Measurements from ENCODE around the gene SLC35F3. TPM values are rescaled to one million over a fixed set of nuclear protein-coding genes. Genes with fewer than 3 reads are reported as not detected.
"Not testable (repeated sequence)": the region's sequence is repeated elsewhere in the genome, so short reads cannot be mapped to it uniquely, and the experiment has no call there.

Gene SLC35F3
- total RNA-seq, 2 experiments from 2014 or later: 7.5 to 8.1 TPM

- Mint-ChIP-seq H3K27me3 (peaks cover 28% of the 10 kb centered on the region), H3K36me3 (no peaks in the 10 kb centered on the region), H3K27ac (peak overlapping the region; percentile 81)
Measured at GRCh38 chr1:234326497-234327366, 422.3 kb downstream of the SLC35F3 start.

GRCh38 chr1:234327577-234328164, 423.2 kb downstream of the SLC35F3 start:
- no peak overlapping the region for H3K27ac Mint-ChIP-seq
- DNase-seq: no peak
- H3K27me3 Mint-ChIP-seq: peaks cover 32% of the 10 kb centered on the region
- no peaks in the 10 kb centered on the region for H3K9me3 Mint-ChIP-seq
- H3K4me3 Mint-ChIP-seq: no peak overlapping the region
- peaks cover 17% of the 10 kb centered on the region for H3K4me1 Mint-ChIP-seq
- no peaks in the 10 kb centered on the region for H3K36me3 Mint-ChIP-seq

More at GRCh38 chr1:234326497-234327366, 422.3 kb downstream of the SLC35F3 start:
- H3K9me3 Mint-ChIP-seq: no peaks in the 10 kb centered on the region
- DNase-seq: peak; percentile 67
- H3K4me1 Mint-ChIP-seq: peaks cover 17% of the 10 kb centered on the region
- H3K4me3 Mint-ChIP-seq: peak overlapping the region; percentile 77

- peaks cover 11% of the 10 kb centered on the region for H3K4me1 Mint-ChIP-seq
- H3K27me3 Mint-ChIP-seq: peaks cover 18% of the 10 kb centered on the region
- no peak for DNase-seq
- H3K9me3 Mint-ChIP-seq: peaks cover under 1% of the 10 kb centered on the region
- H3K27ac Mint-ChIP-seq: no peak overlapping the region
- no peak overlapping the region for H3K4me3 Mint-ChIP-seq
- no peaks in the 10 kb centered on the region for H3K36me3 Mint-ChIP-seq
Measured at GRCh38 chr1:234330843-234331215, 426.4 kb downstream of the SLC35F3 start.

DNA sequence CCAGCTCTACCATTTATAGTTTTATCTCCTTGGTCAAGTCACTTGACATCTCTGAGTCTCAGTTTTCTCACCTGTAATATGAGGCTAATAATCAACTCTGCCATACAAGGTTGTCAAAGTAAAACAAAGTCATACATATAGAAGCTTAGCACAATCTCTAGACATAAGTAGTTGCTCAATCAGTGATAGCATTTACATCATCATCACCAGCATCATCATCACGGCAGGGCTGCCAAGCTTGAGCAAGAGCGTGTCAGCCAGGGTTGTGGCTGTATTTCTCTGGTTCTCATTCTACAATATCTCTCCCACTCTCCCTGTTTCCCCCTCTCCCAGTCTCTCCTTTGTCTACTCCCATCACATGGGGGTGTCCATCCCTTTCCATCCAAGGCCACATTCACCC, 427.0 kb downstream of the SLC35F3 start:
- peaks cover 5% of the 10 kb centered on the region for H3K4me1 Mint-ChIP-seq
- peaks cover 2% of the 10 kb centered on the region for H3K36me3 Mint-ChIP-seq
- no peak for DNase-seq
- H3K27ac Mint-ChIP-seq: no peak overlapping the region
- peaks cover 6% of the 10 kb centered on the region for H3K9me3 Mint-ChIP-seq
- H3K27me3 Mint-ChIP-seq: peaks cover 17% of the 10 kb centered on the region
- no peak overlapping the region for H3K4me3 Mint-ChIP-seq

DNA sequence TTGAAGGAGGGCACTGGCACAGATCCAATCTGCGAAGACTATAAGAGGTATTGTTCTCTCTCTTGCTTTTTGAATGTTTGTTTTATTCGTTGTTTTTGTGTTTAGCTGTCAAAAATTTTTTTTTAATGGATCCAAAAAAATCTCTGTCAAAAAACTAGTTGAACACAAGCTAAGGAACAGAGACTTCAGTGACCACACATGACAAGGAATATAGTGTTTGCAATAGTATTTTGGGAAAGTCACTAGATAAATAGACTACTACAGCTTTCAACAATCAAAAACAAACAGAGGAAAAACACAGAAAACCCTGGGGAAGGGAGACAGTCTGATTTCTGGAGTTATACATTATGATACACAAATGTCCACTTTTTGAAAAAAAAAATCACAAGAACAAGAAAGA, 431.9 kb downstream of the SLC35F3 start:
- H3K9me3 Mint-ChIP-seq: peaks cover 30% of the 10 kb centered on the region
- no peak for DNase-seq
- no peak overlapping the region for H3K27ac Mint-ChIP-seq
- no peak overlapping the region for H3K4me3 Mint-ChIP-seq
- H3K27me3 Mint-ChIP-seq: peaks cover 14% of the 10 kb centered on the region
- no peaks in the 10 kb centered on the region for H3K4me1 Mint-ChIP-seq
- H3K36me3 Mint-ChIP-seq: peaks cover 3% of the 10 kb centered on the region

DNA sequence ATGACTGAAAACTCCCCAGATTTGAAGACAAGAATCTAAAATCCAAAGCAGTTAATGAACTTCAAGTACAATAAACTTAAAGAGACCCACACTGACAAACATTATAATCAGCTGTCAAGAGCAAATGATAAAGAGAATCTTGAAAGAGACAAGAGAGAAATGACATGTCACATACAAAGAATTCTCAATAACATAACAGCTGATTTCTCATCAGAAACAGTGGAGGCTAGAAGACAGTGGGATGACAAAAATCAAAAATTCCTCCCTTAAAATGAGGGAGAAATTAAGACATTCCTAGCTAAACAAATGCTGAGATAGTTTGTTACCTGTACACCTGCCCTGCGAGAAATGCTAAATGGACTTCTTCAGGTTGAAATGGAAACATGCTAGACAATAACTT, 432.8 kb downstream of the SLC35F3 start:
- H3K36me3 Mint-ChIP-seq: peaks cover 3% of the 10 kb centered on the region
- H3K4me1 Mint-ChIP-seq: no peaks in the 10 kb centered on the region
- H3K27me3 Mint-ChIP-seq: peaks cover 6% of the 10 kb centered on the region
- H3K4me3 Mint-ChIP-seq: no peak overlapping the region
- H3K9me3 Mint-ChIP-seq: peaks cover 30% of the 10 kb centered on the region
- H3K27ac Mint-ChIP-seq: no peak overlapping the region
- no peak for DNase-seq

DNA sequence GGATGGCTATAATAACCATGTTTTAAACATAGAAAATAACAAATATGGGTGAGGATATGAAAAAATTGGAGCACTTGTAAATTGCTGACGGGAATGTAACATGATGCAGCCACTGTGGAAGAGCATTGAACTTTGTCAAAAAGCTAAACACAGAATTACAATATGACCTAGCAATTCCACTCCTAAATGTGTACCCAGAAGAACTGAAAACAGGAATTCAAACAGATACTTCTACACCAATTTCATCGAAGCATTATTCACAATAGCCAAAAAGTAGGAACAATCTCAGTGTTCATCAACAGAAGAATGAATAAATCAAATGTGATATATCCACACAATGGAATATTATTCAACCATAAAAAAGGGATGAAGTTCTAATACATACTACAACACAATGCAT, 436.1 kb downstream of the SLC35F3 start:
- H3K9me3 Mint-ChIP-seq: peaks cover 30% of the 10 kb centered on the region

DNA sequence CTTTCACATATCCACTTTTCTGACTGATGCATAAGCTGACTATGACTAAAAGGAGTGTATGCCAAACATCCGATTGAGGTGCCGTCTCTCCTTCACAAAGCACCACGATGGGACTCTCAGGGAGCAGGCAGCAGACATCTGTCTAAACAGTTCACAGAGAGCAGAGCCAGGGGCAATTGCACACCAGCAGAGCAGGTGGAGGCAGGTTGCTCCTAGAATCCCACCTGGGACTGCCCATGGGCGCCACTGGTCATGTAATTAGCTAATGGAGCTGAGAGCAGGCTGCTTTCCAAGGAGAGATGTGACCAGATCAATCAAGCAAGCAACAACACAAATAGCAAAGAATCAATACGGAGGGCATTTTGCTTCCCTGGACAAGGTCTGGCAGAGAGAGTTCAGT, 438.3 kb downstream of the SLC35F3 start:
- no peaks in the 10 kb centered on the region for H3K4me1 Mint-ChIP-seq
- no peak overlapping the region for H3K27ac Mint-ChIP-seq
- H3K4me3 Mint-ChIP-seq: no peak overlapping the region
- H3K27me3 Mint-ChIP-seq: no peaks in the 10 kb centered on the region
- peaks cover 17% of the 10 kb centered on the region for H3K9me3 Mint-ChIP-seq
- no peaks in the 10 kb centered on the region for H3K36me3 Mint-ChIP-seq
- no peak for DNase-seq

More for the DNA sequence above, 436.1 kb downstream of the SLC35F3 start:
- Mint-ChIP-seq H3K36me3 (peaks cover 3% of the 10 kb centered on the region), H3K4me1 (no peaks in the 10 kb centered on the region), H3K4me3 (no peak overlapping the region), H3K27ac (no peak overlapping the region), H3K27me3 (peaks cover 6% of the 10 kb centered on the region)
- DNase-seq: no peak

- Mint-ChIP-seq H3K9me3 (peaks cover 5% of the 10 kb centered on the region), H3K4me3 (no peak overlapping the region), H3K4me1 (no peaks in the 10 kb centered on the region), H3K27me3 (peaks cover 8% of the 10 kb centered on the region), H3K36me3 (no peaks in the 10 kb centered on the region), H3K27ac (no peak overlapping the region)
- no peak for DNase-seq
Measured at GRCh38 chr1:234345237-234345636, 440.8 kb downstream of the SLC35F3 start.

DNA sequence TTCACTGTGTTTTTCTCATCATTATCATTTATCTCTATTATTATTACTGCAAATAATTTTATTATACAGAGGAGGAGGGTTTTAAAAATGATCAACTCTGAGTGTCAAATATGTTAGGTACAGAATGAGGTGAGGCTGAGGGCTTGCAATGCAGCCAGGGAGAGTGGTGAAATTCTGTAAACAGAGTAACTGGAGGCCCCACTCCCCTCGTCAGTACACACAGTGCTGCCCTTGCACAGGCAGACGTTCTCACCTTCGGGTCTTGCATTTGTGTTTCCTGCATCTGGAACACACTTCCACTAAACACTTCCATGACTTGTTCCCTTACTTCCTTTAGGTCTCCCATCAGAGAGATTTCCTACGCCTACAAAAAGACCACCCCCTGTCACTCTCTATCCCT, 444.5 kb downstream of the SLC35F3 start:
- no peak overlapping the region for H3K4me3 Mint-ChIP-seq
- no peak for DNase-seq
- peaks cover 13% of the 10 kb centered on the region for H3K27me3 Mint-ChIP-seq
- no peaks in the 10 kb centered on the region for H3K4me1 Mint-ChIP-seq
- H3K36me3 Mint-ChIP-seq: no peaks in the 10 kb centered on the region
- H3K27ac Mint-ChIP-seq: no peak overlapping the region
- no peaks in the 10 kb centered on the region for H3K9me3 Mint-ChIP-seq

DNA sequence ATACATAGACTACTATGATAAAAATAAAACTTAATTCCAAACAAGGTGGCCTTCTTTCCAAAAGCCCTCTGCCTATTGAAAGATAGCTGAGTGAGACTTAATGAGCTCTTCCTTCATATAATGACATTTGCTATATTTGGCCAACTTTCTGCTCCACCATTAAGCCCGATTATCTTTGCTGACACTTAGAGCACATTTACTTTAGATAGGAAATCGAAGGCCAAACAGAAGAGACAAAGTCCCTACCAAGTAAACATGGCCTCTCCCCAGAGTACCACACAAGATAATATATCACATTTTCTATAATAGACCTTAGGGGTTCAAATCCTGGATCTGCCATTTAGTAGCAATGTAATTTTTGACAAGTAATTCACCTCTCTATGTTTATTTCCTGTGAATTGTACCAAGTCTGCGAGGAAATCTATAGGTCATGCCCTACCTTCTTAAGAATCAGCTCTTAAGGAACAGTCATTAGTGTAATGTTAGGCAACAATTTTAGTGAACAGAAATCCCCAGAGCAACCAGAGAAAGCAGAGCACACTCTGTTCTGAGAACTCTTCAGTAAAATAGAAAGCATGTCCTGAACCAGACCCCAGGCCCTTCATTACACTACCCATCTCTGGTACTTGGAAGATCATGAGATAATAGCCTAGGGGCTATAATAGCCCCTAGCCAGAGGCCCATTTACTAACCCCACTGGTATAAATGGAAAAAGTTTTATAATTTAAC, 451.5 kb downstream of the SLC35F3 start:
- Mint-ChIP-seq H3K4me3 (peak overlapping the region; percentile 87), H3K36me3 (peaks cover 12% of the 10 kb centered on the region), H3K27ac (peak overlapping the region; percentile 90), H3K4me1 (peaks cover 20% of the 10 kb centered on the region), H3K9me3 (no peaks in the 10 kb centered on the region), H3K27me3 (peaks cover 9% of the 10 kb centered on the region)
- DNase-seq: no peak

DNA sequence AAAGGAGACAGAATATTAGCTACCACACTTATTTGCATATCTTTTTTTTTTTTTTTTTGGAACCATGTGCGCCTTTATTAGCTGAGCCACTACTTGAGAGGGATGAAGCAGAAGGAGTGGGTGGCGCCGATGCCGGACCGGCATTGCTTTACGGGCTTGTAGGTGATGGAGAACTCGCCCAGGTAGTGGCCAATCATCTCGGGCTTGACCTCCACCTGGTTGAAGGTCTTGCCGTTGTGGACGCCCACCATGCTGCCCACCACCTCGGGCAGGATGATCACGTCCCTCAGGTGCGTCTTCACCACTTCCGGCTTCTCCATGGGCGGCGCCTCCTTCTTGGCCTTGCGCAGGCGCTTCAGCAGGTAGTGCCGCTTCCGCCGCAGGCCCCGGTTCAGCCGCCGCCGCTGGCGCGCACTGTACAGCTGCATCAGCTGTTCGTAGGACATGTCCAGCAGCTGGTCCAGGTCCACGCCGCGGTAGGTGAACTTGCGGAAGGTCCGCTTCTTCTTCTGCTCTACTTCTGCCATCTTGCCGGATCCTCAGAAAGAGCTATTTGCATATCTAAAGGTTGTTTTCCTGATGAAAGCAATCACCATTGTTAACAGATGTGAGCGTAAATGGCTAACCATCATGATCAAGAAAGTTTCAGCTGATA, 452.3 kb downstream of the SLC35F3 start:
- Mint-ChIP-seq H3K4me1 (peaks cover 22% of the 10 kb centered on the region), H3K36me3 (peaks cover 14% of the 10 kb centered on the region), H3K4me3 (peak overlapping the region; percentile 87), H3K27me3 (peaks cover 13% of the 10 kb centered on the region), H3K27ac (peak overlapping the region; percentile 90)
- peak; percentile 68 for DNase-seq
- H3K9me3 Mint-ChIP-seq: not testable (repeated sequence)

- Mint-ChIP-seq H3K36me3 (peaks cover 14% of the 10 kb centered on the region), H3K27me3 (peaks cover 8% of the 10 kb centered on the region), H3K4me3 (peak overlapping the region; percentile 87), H3K9me3 (no peaks in the 10 kb centered on the region), H3K27ac (peak overlapping the region; percentile 72), H3K4me1 (peaks cover 22% of the 10 kb centered on the region)
- no peak for DNase-seq
Measured at GRCh38 chr1:234357831-234358230, 453.4 kb downstream of the SLC35F3 start.

DNA sequence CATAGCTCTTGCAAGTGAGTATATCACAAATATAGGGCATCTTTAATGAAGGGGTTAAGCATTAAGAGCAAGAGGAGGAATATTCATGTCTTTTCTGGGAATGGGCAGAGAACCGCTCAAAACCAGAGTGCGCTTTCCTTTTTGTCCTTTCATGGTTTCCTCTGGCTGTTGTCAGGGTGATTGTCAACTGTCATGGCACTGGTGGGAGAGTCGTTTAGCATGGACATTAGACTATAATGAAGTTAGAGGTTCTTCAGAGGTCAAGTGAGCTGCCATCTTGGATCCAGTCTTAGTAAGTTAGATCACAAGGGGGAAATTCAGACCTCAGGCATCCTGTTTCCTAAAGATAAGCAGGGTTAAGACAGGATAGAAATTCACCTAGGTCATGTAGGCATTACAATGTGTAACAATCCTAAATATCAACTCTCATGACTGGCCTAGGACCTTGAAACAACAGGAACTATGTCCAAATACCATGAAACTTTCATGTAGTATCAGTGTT, 456.7 kb downstream of the SLC35F3 start:
- Mint-ChIP-seq H3K9me3 (no peaks in the 10 kb centered on the region), H3K27me3 (peaks cover 8% of the 10 kb centered on the region), H3K4me3 (no peak overlapping the region), H3K27ac (no peak overlapping the region), H3K36me3 (peaks cover 14% of the 10 kb centered on the region), H3K4me1 (peaks cover 18% of the 10 kb centered on the region)
- DNase-seq: no peak

GRCh38 chr1:234362558-234362957, 458.1 kb downstream of the SLC35F3 start:
- Mint-ChIP-seq H3K9me3 (no peaks in the 10 kb centered on the region), H3K27me3 (peaks cover 8% of the 10 kb centered on the region), H3K4me3 (no peak overlapping the region), H3K36me3 (peaks cover 14% of the 10 kb centered on the region), H3K4me1 (peaks cover 16% of the 10 kb centered on the region), H3K27ac (no peak overlapping the region)
- no peak for DNase-seq

Data from activated naive CD8-positive, alpha-beta T cell treated with anti-CD3 and anti-CD28 coated beads for 36 hours (primary cell).